Smooth muscle cell (in vitro differentiated cells): ENCODE data around the gene RPE. TPM values are rescaled to one million over a fixed set of nuclear protein-coding genes. Genes with fewer than 3 reads are reported as not detected.

ENCODE experiments used
- DNase-seq: peaks from one replicate; lab custom pipeline; 2025; ENCODE audit not compliant: unreplicated experiment; lab: John Stamatoyannopoulos, UW
- H2AFZ ChIP-seq: fragments of 200-600 bp; sonication (generic); 2 replicates; pipeline ENCODE4 v1.6.0; 2016; ENCODE audit warnings: antibody characterized with exemption, low read depth, mild to moderate bottlenecking
- H3F3A ChIP-seq: fragments of 200-600 bp; sonication (generic); 2 replicates; pipeline ENCODE4 v1.6.0; 2017; ENCODE audit warnings: antibody characterized with exemption, low read depth
- H3K27ac ChIP-seq: fragments of 200-600 bp; sonication (generic); 2 replicates; pipeline ENCODE4 v1.5.1; 2016; ENCODE audit warnings: low read depth, mild to moderate bottlenecking
- H3K27me3 ChIP-seq: fragments of 200-600 bp; sonication (generic); 2 replicates; pipeline ENCODE4 v1.6.1; 2016; ENCODE audit warnings: low read depth, mild to moderate bottlenecking
- H3K36me3 ChIP-seq: fragments of 200-600 bp; sonication (generic); 2 replicates; pipeline ENCODE4 v1.5.1; 2016; ENCODE audit warnings: low read depth
- H3K4me1 ChIP-seq: fragments of 200-600 bp; sonication (generic); 2 replicates; pipeline ENCODE4 v1.5.1; 2016; ENCODE audit warnings: low read depth
- H3K4me2 ChIP-seq: fragments of 200-600 bp; sonication (generic); 2 replicates; pipeline ENCODE4 v1.6.0; 2016; ENCODE audit warnings: mild to moderate bottlenecking
- H3K4me3 ChIP-seq: fragments of 200-600 bp; sonication (generic); 2 replicates; pipeline ENCODE4 v1.5.1; 2016; ENCODE audit warnings: mild to moderate bottlenecking
- H3K79me2 ChIP-seq: fragments of 200-600 bp; sonication (generic); 2 replicates; pipeline ENCODE4 v1.6.0; 2016; ENCODE audit warnings: low read depth, mild to moderate bottlenecking
- H3K9ac ChIP-seq: fragments of 200-600 bp; sonication (generic); 2 replicates; pipeline ENCODE4 v1.6.0; 2016; ENCODE audit warnings: low read depth
- H3K9me3 ChIP-seq: fragments of 200-600 bp; sonication (generic); replicated peaks from 2 replicates; pipeline ENCODE4 v1.5.1; 2016; ENCODE audit warnings: low read depth
- H4K20me1 ChIP-seq: fragments of 200-600 bp; sonication (generic); 2 replicates; pipeline ENCODE4 v1.6.0; 2016; ENCODE audit warnings: low read depth
- WGBS: methylation state at CpG from one replicate; pipeline ENCODE4 v1.1.7; 2016; ENCODE audit warnings: low lambda C conversion rate; 5-methylcytosine and 5-hydroxymethylcytosine counted together
- polyA plus RNA-seq: library from polyadenylated mRNA; unstranded; fragments of >200 nt; fragmentation: Nextera tagmentation; extraction: Ambion mirVana; gene quantifications from 2 replicates; pipeline ENCODE4 v1.2.1, GENCODE V29; 2016
- total RNA-seq: library from RNA; depleted of rRNA; stranded (reverse); fragments of >200 nt; gene quantifications from 2 replicates; pipeline ENCODE4 v1.2.3, GENCODE V29; 2014
- TF ChIP-seq, protein P1 (sequence below): fragments of 200-600 bp; sonication (generic); IDR thresholded peaks from 2 replicates; pipeline ENCODE4 v1.5.1; 2017; ENCODE audit warnings: borderline replicate concordance, mild to moderate bottlenecking, antibody characterized with exemption; ENCODE audit not compliant: insufficient read depth, poor library complexity, severe bottlenecking

RPE gene
- total and polyA plus RNA-seq, 2 experiments from 2014 or later: 25.1 to 64.3 TPM

GRCh38 chr2:209976698-209977385, 25.6 kb upstream of the RPE start:
- no peaks in the 10 kb centered on the region for H3K27me3 ChIP-seq
- no peaks in the 10 kb centered on the region for H4K20me1 ChIP-seq
- no peaks in the 10 kb centered on the region for H3K9me3 ChIP-seq
- no peaks in the 10 kb centered on the region for H3K79me2 ChIP-seq
- DNase-seq: no peak
- H2AFZ ChIP-seq: no peak overlapping the region
- no peaks in the 10 kb centered on the region for H3K36me3 ChIP-seq
- no peak overlapping the region for H3K9ac ChIP-seq
- TF ChIP-seq, protein P1, sequence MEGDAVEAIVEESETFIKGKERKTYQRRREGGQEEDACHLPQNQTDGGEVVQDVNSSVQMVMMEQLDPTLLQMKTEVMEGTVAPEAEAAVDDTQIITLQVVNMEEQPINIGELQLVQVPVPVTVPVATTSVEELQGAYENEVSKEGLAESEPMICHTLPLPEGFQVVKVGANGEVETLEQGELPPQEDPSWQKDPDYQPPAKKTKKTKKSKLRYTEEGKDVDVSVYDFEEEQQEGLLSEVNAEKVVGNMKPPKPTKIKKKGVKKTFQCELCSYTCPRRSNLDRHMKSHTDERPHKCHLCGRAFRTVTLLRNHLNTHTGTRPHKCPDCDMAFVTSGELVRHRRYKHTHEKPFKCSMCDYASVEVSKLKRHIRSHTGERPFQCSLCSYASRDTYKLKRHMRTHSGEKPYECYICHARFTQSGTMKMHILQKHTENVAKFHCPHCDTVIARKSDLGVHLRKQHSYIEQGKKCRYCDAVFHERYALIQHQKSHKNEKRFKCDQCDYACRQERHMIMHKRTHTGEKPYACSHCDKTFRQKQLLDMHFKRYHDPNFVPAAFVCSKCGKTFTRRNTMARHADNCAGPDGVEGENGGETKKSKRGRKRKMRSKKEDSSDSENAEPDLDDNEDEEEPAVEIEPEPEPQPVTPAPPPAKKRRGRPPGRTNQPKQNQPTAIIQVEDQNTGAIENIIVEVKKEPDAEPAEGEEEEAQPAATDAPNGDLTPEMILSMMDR: no peak
- no peak overlapping the region for H3K4me2 ChIP-seq
- peaks cover 3% of the 10 kb centered on the region for H3F3A ChIP-seq
- WGBS: 95% methylated on average over 9 of the region's 9 CpGs
- H3K27ac ChIP-seq: no peak overlapping the region
- no peaks in the 10 kb centered on the region for H3K4me1 ChIP-seq
- no peak overlapping the region for H3K4me3 ChIP-seq

DNA sequence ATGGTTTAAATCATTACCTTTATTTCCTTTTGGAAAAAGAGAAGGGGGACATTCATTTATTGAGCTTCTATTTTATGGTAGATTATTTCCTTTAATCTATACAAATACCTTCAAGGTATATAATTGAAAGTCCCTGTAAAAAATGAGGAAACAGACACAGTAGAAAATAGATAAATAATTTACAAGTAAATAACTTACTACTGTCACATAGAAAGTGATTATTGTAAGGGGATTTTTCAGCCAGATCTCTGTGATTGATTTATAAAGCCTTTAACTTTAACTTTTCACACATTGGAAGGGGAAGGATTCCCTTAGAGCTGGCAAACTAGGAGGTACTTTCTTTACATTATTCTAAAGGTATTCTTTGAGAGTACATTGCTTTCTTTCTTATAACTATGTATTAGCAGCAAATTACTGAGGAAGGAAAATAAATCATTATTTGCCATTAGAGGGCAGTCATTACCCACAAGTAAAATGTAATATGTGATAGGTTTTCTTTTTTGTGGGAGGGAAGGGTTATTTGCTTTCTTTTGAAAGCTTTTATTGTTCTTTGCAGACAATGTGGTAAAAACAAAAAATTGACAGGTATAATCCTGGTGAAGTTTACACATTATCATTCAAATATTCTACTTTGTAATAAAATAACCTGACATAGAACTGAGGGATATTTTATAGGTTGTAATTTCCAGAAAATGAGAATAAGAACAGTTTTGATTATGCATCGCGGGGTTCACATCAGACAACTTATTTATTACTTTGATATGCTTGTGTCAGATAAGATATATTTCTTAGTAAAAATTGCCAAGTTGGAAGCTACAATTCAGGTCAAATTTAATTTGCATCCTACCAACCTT, 24.8 kb upstream of the RPE start:
- H3K4me3 ChIP-seq: no peak overlapping the region
- no peak for DNase-seq
- no peaks in the 10 kb centered on the region for H3K9me3 ChIP-seq
- no peaks in the 10 kb centered on the region for H3K79me2 ChIP-seq
- H3K36me3 ChIP-seq: no peaks in the 10 kb centered on the region
- no peaks in the 10 kb centered on the region for H3K27me3 ChIP-seq
- H3K4me2 ChIP-seq: no peak overlapping the region
- TF ChIP-seq, protein P1: peak; percentile 47
- no peaks in the 10 kb centered on the region for H4K20me1 ChIP-seq
- no peak overlapping the region for H2AFZ ChIP-seq
- no peak overlapping the region for H3K27ac ChIP-seq
- H3K4me1 ChIP-seq: no peaks in the 10 kb centered on the region
- H3K9ac ChIP-seq: no peak overlapping the region
- 93% methylated on average over 2 of the region's 2 CpGs for WGBS
- H3F3A ChIP-seq: peaks cover 3% of the 10 kb centered on the region

- Histone ChIP-seq H3K36me3 (no peaks in the 10 kb centered on the region), H2AFZ (no peak overlapping the region), H3K9me3 (no peaks in the 10 kb centered on the region), H4K20me1 (no peaks in the 10 kb centered on the region), H3F3A (no peaks in the 10 kb centered on the region), H3K27me3 (no peaks in the 10 kb centered on the region), H3K4me1 (no peaks in the 10 kb centered on the region), H3K4me2 (no peak overlapping the region), H3K27ac (no peak overlapping the region), H3K4me3 (no peak overlapping the region), H3K9ac (no peak overlapping the region), H3K79me2 (no peaks in the 10 kb centered on the region)
- WGBS: 87% methylated on average over 2 of the region's 2 CpGs
- no peak for DNase-seq
- TF ChIP-seq, protein P1: no peak
Observed at GRCh38 chr2:209984291-209984690, 18.1 kb upstream of the RPE start.
